ENCODE measurements around the gene DEPDC5. TPM values are rescaled to one million over a fixed set of nuclear protein-coding genes. Genes with fewer than 3 reads are reported as not detected.
A peak's percentile ranks its signal among the peaks of the same experiment; 100 is the strongest.

Gene DEPDC5
- polyA plus RNA-seq, 1 donor, result 6.8 TPM

- no peak for DNase-seq (ENCODE audit: low read depth)
Measured at GRCh38 chr22:31925056-31925455, 171.2 kb downstream of the DEPDC5 start.

DNA sequence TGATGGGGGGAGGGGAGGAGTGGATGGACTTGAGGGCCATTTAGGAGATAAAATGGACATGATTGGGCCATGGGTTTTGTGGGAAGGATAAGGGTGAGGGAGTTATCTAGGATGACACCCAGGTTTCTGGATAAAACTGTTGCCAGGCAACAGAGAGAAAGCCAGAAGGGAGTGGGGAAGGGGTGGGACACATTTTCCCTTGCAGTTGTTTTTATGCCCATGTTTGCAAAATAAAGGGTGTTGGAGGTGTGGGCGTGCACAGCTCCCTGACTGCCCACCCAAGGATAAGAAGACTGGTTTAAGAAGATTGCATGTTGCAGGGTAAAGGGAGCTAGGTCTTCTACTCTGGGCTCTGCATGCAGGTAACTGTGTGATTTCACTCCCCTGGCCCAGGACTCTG lies 172.2 kb downstream of the DEPDC5 start:
- DNase-seq (ENCODE audit: low read depth), result no peak

- no peak for DNase-seq (ENCODE audit: low read depth)
Measured at GRCh38 chr22:31926969-31927368, 173.2 kb downstream of the DEPDC5 start.

- no peak for DNase-seq (ENCODE audit: low read depth)
Measured at GRCh38 chr22:31927562-31927961, 173.7 kb downstream of the DEPDC5 start.

GRCh38 chr22:31929167-31929930 lies 175.5 kb downstream of the DEPDC5 start:
- no peak for DNase-seq (ENCODE audit: low read depth)

GRCh38 chr22:31932863-31933262 lies 179.0 kb downstream of the DEPDC5 start:
- no peak for DNase-seq (ENCODE audit: low read depth)

- no peak for DNase-seq (ENCODE audit: low read depth)
Measured at GRCh38 chr22:31933406-31933805, 179.6 kb downstream of the DEPDC5 start.

DNA sequence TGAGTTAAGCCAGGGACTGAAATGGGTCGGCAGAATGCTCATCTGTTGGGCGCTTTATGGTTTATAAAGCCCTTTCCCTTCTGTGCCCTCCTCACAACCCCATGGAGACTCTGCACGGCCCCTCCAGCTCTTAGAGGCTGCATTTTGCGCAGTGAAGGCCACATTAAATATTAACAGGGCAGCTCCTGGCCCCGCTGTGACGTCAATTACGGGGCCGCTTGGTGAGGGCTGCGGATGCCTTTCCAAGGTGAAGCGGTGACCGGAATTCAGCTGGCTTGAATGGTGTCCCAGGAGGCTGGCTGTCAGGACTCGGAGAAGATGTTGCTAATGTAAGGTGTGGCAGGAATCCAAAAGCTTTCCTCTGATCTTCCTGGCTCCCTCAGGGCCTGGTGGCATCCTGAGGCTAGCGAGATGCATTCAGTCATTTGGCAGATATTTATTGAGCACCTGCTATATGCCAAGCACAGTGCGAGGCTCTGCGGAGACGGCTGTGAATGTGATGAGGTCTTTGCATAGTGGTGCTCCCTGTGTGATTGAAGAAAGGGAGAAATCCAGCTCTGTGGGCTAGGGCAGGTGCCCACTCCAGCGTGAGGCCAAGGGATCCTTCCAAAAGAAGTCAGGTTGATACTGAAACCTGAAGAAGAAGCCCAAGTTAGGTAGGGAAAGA lies 180.1 kb downstream of the DEPDC5 start:
- no peak for DNase-seq (ENCODE audit: low read depth)

- DNase-seq (ENCODE audit: low read depth), result no peak
Measured at GRCh38 chr22:31935961-31936635, 182.3 kb downstream of the DEPDC5 start.

DNA sequence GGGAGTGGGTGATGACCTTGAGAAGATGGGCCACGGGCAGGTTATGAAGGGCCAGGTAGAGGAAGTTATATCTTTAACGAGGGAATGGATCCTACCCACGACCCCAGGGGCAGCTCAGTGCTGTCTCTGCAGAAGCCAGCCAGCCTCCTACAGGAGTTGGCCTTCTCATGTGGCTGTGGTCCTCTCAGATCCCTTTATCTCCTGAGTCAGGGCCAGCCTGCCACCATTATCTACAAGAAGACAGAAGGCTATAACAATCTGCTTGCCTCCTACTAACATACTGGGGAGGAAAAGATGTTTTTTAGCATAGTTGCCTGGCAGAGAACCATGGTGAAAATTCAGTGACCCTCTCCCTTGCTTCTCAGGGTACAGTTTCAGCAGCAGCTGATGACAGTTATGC lies 183.5 kb downstream of the DEPDC5 start:
- no peak for DNase-seq (ENCODE audit: low read depth)

DNA sequence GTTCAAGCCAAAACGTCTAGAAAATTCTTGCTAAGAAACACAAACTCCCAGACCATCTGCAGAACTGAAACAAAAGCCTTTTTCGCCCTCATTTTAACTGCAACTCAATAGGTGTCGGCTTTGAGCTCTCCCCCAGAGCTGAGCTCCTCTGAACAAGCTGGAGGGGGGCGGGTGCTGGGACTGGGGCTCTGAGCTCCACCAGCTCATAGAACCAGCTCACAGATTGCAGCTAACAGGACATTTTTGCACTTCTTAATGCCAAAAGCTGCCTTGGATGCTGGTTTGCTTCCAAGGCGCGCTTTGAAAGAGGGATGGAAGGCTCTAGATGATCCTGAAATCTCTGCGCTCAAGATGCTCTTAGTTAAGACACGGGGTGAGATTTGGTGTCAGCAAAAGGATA lies 184.5 kb downstream of the DEPDC5 start:
- DNase-seq (ENCODE audit: low read depth), result no peak

GRCh38 chr22:31940506-31940905 lies 186.7 kb downstream of the DEPDC5 start:
- no peak for DNase-seq (ENCODE audit: low read depth)

DNA sequence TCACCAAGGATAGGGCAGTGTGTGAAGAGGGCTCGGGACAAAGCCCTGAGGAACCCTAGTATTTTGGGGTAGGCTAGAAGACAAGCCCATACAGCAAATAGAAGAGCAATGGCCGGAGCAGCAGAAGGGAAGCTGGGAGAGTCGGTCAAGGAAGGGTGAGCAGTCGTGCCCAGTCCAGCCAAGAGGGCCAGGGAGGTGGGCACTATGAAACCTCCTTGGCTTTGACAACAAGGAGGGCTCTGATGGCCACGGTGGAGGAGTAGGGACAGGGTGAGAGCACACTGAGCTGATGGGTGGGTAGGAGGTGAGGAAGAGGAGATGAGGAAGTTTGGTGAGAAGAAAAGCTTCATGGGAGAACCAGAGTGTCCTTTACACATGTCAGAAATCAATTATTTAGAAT lies 188.3 kb downstream of the DEPDC5 start:
- no peak for DNase-seq (ENCODE audit: low read depth)

- DNase-seq (ENCODE audit: low read depth), result no peak
Measured at GRCh38 chr22:31943206-31943977, 189.6 kb downstream of the DEPDC5 start.

GRCh38 chr22:31943978-31944699 lies 190.3 kb downstream of the DEPDC5 start, which contains the start of gene YWHAH:
YWHAH (plus strand) TSS chr22:31944535; CDS start chr22:31944734, 199 bp downstream.
- peak; percentile 78 for DNase-seq (ENCODE audit: low read depth)

GRCh38 chr22:31944700-31945442 lies 191.1 kb downstream of the DEPDC5 start:
- no peak for DNase-seq (ENCODE audit: low read depth)

GRCh38 chr22:31945443-31945855 lies 191.6 kb downstream of the DEPDC5 start:
- DNase-seq (ENCODE audit: low read depth), result no peak

GRCh38 chr22:31945971-31946680 lies 192.3 kb downstream of the DEPDC5 start:
- no peak for DNase-seq (ENCODE audit: low read depth)

DNA sequence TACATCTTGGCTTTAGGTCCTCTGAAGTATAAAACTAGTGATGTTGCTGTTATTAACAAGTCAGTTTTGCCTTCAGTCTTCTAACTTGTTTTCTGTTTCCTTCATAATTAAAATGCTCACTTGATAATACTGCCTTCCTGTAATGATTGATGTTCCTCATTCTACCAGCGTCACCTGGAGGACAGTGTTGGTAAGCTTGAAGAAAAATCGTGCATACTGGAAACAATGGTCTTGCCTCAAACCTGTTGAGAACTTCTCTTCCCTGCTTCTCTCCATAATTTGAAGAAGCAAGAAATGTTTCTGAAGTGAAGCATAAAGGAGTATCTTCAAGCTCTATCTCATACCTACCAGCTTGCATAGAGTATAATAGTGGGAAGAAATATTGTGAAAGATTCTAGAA lies 193.5 kb downstream of the DEPDC5 start:
- DNase-seq (ENCODE audit: low read depth), result no peak

DNA sequence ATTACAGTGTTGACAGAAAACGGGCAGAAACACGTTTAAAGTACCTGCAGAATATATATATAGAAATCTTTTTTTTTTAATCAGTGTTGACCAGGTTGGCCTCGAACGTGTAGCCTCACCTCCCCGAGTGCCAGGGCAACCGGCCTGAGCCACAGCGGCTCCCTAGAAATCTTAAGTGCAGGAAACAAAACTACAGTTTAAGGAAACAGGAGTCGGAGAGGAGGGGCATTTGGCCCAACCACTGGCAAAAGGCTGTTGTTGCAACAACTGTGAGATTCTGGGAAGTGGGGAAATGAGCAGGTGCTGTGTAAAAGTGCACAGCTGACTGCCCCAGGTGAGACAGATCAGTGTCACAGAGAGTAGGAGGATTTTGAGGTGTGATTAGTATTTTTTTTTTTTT lies 194.2 kb downstream of the DEPDC5 start:
- no peak for DNase-seq (ENCODE audit: low read depth)
